Skin epidermis (tissue), 12 donors: ENCODE results near the gene UTP15.

Source experiments
- H3K27ac ChIP-seq, 21 experiments: fragments of 200-600 bp; sonication (generic) in 11 of 21; one replicate each; pipeline ENCODE4 v1.5.0; 2020; ENCODE audit warnings: mild to moderate bottlenecking in 3 of 21, inconsistent platforms in 2 of 21, moderate library complexity in 2 of 21
- H3K4me3 ChIP-seq, 7 experiments: fragments of 200-600 bp; sonication (generic) in 2 of 7; one replicate each; pipeline ENCODE4 v1.5.0; 2020; ENCODE audit warnings: inconsistent platforms in 2 of 7, mild to moderate bottlenecking in 2 of 7, moderate library complexity in 1 of 7

UTP15 gene

GRCh38 chr5:73565139-73565968 is at the start of gene UTP15, which contains the start of gene ANKRA2:
Gene UTP15, plus strand, starts transcription at chr5:73565743. Its CDS starts 1,602 bp downstream, at chr5:73567345.
Gene ANKRA2, minus strand, starts transcription at chr5:73565639. Its CDS starts 2,758 bp downstream, at chr5:73562881.
- Histone ChIP-seq H3K4me3 (peak within 1 kb of the TSS; percentile 78 to 97 (median 89)), H3K27ac (peak within 1 kb of the TSS; percentile 19 to 98 (median 94))

- Histone ChIP-seq H3K27ac (no peak overlapping the region), H3K4me3 (no peak overlapping the region)
Observed at GRCh38 chr5:73519531-73520283, 45.8 kb upstream of the UTP15 start.

- Histone ChIP-seq H3K4me3 (no peak overlapping the region), H3K27ac (no peak overlapping the region)
Observed at GRCh38 chr5:73522989-73523388, 42.6 kb upstream of the UTP15 start.

- H3K4me3 ChIP-seq = no peak overlapping the region
Observed at GRCh38 chr5:73523861-73524260, 41.7 kb upstream of the UTP15 start.

GRCh38 chr5:73525606-73526203 is 39.8 kb upstream of the UTP15 start:
- no peak overlapping the region for H3K4me3 ChIP-seq
- H3K27ac ChIP-seq = no peak overlapping the region

More at GRCh38 chr5:73523861-73524260, 41.7 kb upstream of the UTP15 start:
- no peak overlapping the region for H3K27ac ChIP-seq

GRCh38 chr5:73528248-73528647 is 37.3 kb upstream of the UTP15 start:
- no peak overlapping the region for H3K27ac ChIP-seq
- no peak overlapping the region for H3K4me3 ChIP-seq

GRCh38 chr5:73529081-73529480 is 36.5 kb upstream of the UTP15 start:
- no peak overlapping the region for H3K4me3 ChIP-seq
- no peak overlapping the region for H3K27ac ChIP-seq

GRCh38 chr5:73531356-73531755 is 34.2 kb upstream of the UTP15 start:
- H3K4me3 ChIP-seq = no peak overlapping the region
- H3K27ac ChIP-seq = peak overlapping the region in 1 of 21 experiments; percentile 7

- no peak overlapping the region for H3K27ac ChIP-seq
Observed at GRCh38 chr5:73532195-73532594, 33.3 kb upstream of the UTP15 start.

GRCh38 chr5:73534011-73534644 is 31.4 kb upstream of the UTP15 start:
- Histone ChIP-seq H3K4me3 (no peak overlapping the region), H3K27ac (no peak overlapping the region)

More at GRCh38 chr5:73532195-73532594, 33.3 kb upstream of the UTP15 start:
- no peak overlapping the region for H3K4me3 ChIP-seq

GRCh38 chr5:73534971-73535370 is 30.6 kb upstream of the UTP15 start:
- H3K27ac ChIP-seq = no peak overlapping the region
- no peak overlapping the region for H3K4me3 ChIP-seq

GRCh38 chr5:73539730-73540129 is 25.8 kb upstream of the UTP15 start:
- Histone ChIP-seq H3K27ac (no peak overlapping the region), H3K4me3 (no peak overlapping the region)

GRCh38 chr5:73540192-73540591 is 25.4 kb upstream of the UTP15 start:
- H3K4me3 ChIP-seq = no peak overlapping the region
- peak overlapping the region in 1 of 21 experiments; percentile 6 for H3K27ac ChIP-seq

- Histone ChIP-seq H3K4me3 (no peak overlapping the region), H3K27ac (peak overlapping the region in 4 of 21 experiments; percentile 23 to 62 (median 42))
Observed at GRCh38 chr5:73542020-73542419, 23.5 kb upstream of the UTP15 start.

GRCh38 chr5:73544429-73545402 is 20.8 kb upstream of the UTP15 start:
- H3K4me3 ChIP-seq = no peak overlapping the region

GRCh38 chr5:73545403-73545779 is 20.2 kb upstream of the UTP15 start:
- Histone ChIP-seq H3K27ac (no peak overlapping the region), H3K4me3 (no peak overlapping the region)

More at GRCh38 chr5:73544429-73545402, 20.8 kb upstream of the UTP15 start:
- H3K27ac ChIP-seq = no peak overlapping the region

GRCh38 chr5:73550016-73550415 is 15.5 kb upstream of the UTP15 start:
- Histone ChIP-seq H3K27ac (no peak overlapping the region), H3K4me3 (no peak overlapping the region)

GRCh38 chr5:73552642-73553041 is 12.9 kb upstream of the UTP15 start:
- Histone ChIP-seq H3K27ac (no peak overlapping the region), H3K4me3 (no peak overlapping the region)

GRCh38 chr5:73558950-73559349 is 6.6 kb upstream of the UTP15 start:
- Histone ChIP-seq H3K4me3 (no peak overlapping the region), H3K27ac (no peak overlapping the region)
